PC-3 (cell line): ENCODE measurements around the gene PACSIN2.

ENCODE experiments used
- EZH2 ChIP-seq: fragments of 300-600 bp; sonication (generic); IDR thresholded peaks from one replicate; pipeline ENCODE4 v1.6.1; 2017; ENCODE audit warnings: antibody characterized with exemption, mild to moderate bottlenecking, low read length; ENCODE audit not compliant: unreplicated experiment
- EZH2phosphoT487 ChIP-seq: fragments of 300-600 bp; sonication (generic); IDR thresholded peaks from 2 replicates; pipeline ENCODE4 v1.6.1; 2018; ENCODE audit warnings: mild to moderate bottlenecking, antibody characterized with exemption, low read length, borderline replicate concordance
- TF ChIP-seq, protein P1 (sequence below): fragments of 300-600 bp; sonication (generic); conservative IDR thresholded peaks from 2 replicates; pipeline ENCODE4 v1.5.1; 2017; ENCODE audit warnings: antibody characterized with exemption, low read depth, mild to moderate bottlenecking, low read length

DNA sequence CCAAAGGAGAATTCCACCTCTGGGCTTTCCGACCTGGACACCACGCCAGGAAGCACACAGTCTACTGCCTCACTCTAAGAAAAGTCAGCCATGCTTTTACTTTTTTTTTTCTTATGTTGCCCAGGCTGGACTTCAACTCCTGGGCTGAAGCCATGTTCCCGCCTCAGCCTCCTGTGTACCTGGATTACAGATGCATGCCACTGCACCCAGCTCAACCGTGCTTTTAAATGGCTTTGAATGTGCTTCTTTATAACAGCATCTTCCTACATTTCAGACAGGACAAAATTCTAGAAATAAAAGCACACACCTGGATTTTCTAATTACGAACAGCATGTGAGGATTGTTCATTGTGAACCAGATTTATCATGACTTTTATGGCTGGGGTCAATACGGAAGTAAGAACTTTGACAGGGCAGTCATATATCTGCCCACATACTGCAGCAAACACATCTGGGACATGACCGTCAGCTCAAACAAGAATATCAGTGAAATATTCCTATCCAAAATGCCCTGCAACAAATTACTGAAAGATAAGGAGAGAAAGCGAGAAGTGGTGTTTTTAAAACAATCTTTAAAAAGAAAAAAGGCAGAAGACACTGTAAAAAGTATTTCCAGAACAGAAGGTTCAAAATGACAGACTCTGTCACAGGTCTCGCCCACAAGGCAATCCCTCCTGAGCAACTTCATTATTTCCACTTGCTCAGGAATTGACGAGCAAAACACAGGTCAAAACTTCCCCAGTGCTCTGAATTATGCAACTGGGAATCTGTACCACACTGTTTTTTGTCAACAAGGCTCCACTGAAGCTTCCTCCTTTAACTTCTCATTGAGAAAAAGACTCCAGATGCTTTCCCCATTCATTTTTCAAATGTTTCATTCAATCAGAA is 42.1 kb downstream of the PACSIN2 start:
- TF ChIP-seq, protein P1, sequence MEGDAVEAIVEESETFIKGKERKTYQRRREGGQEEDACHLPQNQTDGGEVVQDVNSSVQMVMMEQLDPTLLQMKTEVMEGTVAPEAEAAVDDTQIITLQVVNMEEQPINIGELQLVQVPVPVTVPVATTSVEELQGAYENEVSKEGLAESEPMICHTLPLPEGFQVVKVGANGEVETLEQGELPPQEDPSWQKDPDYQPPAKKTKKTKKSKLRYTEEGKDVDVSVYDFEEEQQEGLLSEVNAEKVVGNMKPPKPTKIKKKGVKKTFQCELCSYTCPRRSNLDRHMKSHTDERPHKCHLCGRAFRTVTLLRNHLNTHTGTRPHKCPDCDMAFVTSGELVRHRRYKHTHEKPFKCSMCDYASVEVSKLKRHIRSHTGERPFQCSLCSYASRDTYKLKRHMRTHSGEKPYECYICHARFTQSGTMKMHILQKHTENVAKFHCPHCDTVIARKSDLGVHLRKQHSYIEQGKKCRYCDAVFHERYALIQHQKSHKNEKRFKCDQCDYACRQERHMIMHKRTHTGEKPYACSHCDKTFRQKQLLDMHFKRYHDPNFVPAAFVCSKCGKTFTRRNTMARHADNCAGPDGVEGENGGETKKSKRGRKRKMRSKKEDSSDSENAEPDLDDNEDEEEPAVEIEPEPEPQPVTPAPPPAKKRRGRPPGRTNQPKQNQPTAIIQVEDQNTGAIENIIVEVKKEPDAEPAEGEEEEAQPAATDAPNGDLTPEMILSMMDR = no peak
- TF ChIP-seq EZH2 (no peak), EZH2phosphoT487 (no peak)
